HEK293T (cell line): Measurements from ENCODE around the gene TTC28.

Experiments
- CTBP1 ChIP-seq: fragments of 450-650 bp; IDR thresholded peaks from 2 replicates; pipeline ENCODE4 v1.6.1; 2016; ENCODE audit warnings: borderline replicate concordance
- ELF4 ChIP-seq: fragments of 450-650 bp; IDR thresholded peaks from 2 replicates; pipeline ENCODE4 v1.6.1; 2017; ENCODE audit warnings: antibody characterized with exemption
- FOXA1 ChIP-seq: fragments of 450-650 bp; IDR thresholded peaks from 2 replicates; pipeline ENCODE4 v1.6.1; 2016; ENCODE audit warnings: mild to moderate bottlenecking
- FOXK2 ChIP-seq: fragments of 450-650 bp; IDR thresholded peaks from 2 replicates; pipeline ENCODE4 v1.6.1; 2016; ENCODE audit warnings: mild to moderate bottlenecking
- FOXM1 ChIP-seq: fragments of 450-650 bp; IDR thresholded peaks from 2 replicates; pipeline ENCODE4 v1.6.1; 2017; ENCODE audit warnings: mild to moderate bottlenecking, borderline replicate concordance
- HDGF ChIP-seq: fragments of 450-650 bp; IDR thresholded peaks from 2 replicates; pipeline ENCODE4 v1.6.1; 2017; ENCODE audit warnings: antibody characterized with exemption, borderline replicate concordance
- LEF1 ChIP-seq: fragments of 450-650 bp; IDR thresholded peaks from 2 replicates; pipeline ENCODE4 v1.6.1; 2017; ENCODE audit warnings: mild to moderate bottlenecking, borderline replicate concordance
- NFRKB ChIP-seq: fragments of 450-650 bp; IDR thresholded peaks from 2 replicates; pipeline ENCODE4 v1.6.1; 2016; ENCODE audit warnings: mild to moderate bottlenecking, moderate library complexity
- PKNOX1 ChIP-seq: fragments of 450-650 bp; IDR thresholded peaks from 2 replicates; pipeline ENCODE4 v1.6.1; 2016
- SP1 ChIP-seq: fragments of 450-650 bp; IDR thresholded peaks from 2 replicates; pipeline ENCODE4 v1.6.1; 2017
- SUZ12 ChIP-seq: fragments of 450-650 bp; IDR thresholded peaks from 2 replicates; pipeline ENCODE4 v1.6.1; 2016; ENCODE audit warnings: mild to moderate bottlenecking
- TARDBP ChIP-seq: fragments of 450-650 bp; IDR thresholded peaks from 2 replicates; pipeline ENCODE4 v1.6.1; 2016
- ZNF384 ChIP-seq: fragments of 450-650 bp; IDR thresholded peaks from 2 replicates; pipeline ENCODE4 v1.6.1; 2016

DNA sequence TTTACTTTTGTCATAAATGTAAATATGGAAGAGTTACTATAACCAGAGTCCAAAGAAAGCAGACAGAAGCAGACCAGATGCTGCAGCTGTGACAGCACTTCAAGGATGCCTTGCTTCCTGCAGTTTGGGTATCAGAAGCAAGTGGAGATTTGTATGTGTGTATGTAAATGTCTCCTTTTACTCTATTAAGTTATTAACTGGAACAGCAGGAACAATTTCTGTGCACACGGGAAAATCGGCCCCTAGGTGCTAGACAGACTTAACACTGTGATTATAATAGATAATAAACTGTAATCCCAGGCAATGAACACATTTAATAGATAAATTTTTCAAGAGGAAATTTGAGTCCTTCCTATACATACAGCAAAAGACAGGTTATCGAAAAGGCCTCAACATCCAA lies 582.0 kb downstream of the TTC28 start:
- TF ChIP-seq LEF1 (no peak), PKNOX1 (no peak), SP1 (no peak), ZNF384 (no peak), NFRKB (no peak), TARDBP (no peak), HDGF (no peak), ELF4 (no peak), FOXM1 (no peak), FOXA1 (no peak), CTBP1 (no peak), SUZ12 (no peak), FOXK2 (no peak)
